ENCODE results near the gene SLC22A13. TPM values are rescaled to one million over a fixed set of nuclear protein-coding genes. Genes with fewer than 3 reads are reported as not detected.
"Not testable (repeated sequence)": the region's sequence is repeated elsewhere in the genome, so short reads cannot be mapped to it uniquely, and the experiment has no call there.

Gene SLC22A13
- polyA plus RNA-seq, 1 experiment = 0.15 TPM

GRCh38 chr3:38278841-38279240 lies 13.2 kb downstream of the SLC22A13 start:
- Histone ChIP-seq H3K27ac (ENCODE audit: low read depth, low read length) (no peak overlapping the region), H3K4me3 (ENCODE audit: low read depth, low read length) (no peak overlapping the region), H3K9me3 (ENCODE audit: control insufficient read depth, insufficient read depth, low read length) (no peaks in the 10 kb centered on the region), H3K27me3 (ENCODE audit: control insufficient read depth, insufficient read depth, low read length) (no peaks in the 10 kb centered on the region)
- no peak for DNase-seq (ENCODE audit: low read depth, low spot score)
- ChIA-PET POLR2A (no interaction called here), CTCF (interaction anchor here (0.6 to 1.3 kb wide), 4 partner anchors 9 to 200 kb away, joined by 3 to 10 read pairs (median 5); partner anchors contain the start of gene XYLB)
- TF ChIP-seq, protein P1, sequence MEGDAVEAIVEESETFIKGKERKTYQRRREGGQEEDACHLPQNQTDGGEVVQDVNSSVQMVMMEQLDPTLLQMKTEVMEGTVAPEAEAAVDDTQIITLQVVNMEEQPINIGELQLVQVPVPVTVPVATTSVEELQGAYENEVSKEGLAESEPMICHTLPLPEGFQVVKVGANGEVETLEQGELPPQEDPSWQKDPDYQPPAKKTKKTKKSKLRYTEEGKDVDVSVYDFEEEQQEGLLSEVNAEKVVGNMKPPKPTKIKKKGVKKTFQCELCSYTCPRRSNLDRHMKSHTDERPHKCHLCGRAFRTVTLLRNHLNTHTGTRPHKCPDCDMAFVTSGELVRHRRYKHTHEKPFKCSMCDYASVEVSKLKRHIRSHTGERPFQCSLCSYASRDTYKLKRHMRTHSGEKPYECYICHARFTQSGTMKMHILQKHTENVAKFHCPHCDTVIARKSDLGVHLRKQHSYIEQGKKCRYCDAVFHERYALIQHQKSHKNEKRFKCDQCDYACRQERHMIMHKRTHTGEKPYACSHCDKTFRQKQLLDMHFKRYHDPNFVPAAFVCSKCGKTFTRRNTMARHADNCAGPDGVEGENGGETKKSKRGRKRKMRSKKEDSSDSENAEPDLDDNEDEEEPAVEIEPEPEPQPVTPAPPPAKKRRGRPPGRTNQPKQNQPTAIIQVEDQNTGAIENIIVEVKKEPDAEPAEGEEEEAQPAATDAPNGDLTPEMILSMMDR (IDR thresholded peaks at IDR 0.05; ENCODE audit: low read depth, low read length) = no peak

DNA sequence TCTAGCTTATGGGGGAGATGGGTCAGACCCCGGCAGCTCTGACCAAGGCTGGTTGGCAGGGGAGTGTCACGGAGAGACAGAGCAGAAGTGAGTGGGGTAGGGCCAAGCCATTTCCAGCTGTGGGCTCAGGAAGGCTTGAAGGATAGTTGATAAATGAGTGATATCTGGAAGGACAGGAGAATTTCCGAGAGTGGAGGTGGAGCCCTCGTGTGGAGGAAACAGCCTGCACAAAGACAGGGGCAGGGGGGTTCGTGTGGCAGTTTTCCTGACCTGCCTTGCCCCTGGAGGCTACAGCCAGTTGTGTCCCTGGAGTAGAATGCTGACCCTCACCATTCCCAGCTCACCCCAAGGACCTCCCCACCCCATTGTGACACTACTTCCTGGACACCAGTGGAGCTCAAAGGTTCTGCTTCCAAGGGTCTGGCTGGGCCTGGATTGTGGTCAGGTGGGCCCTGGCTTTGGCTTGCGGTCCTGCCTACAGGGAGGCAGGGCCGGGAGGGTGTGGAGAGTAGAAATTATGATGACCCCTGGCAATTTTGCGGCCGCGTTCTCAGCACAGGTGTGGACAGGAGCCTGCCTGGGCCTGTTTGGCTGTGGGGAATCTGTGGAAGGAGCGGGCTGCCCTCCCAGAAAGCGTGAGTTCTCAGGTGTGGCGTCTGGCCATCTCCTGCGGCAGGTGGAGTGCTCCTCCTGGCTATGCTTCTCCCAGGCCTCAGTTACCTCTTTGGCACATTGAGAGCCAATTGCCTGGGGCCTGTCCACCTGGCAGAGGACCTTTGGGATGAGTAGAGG lies 16.5 kb downstream of the SLC22A13 start, which contains the start of gene SLC22A14:
SLC22A14 (plus strand) TSS at position 400 of the 792 bp plus-strand sequence. CDS start 23,733 bp downstream, outside the sequence.
- Histone ChIP-seq H3K4me3 (ENCODE audit: low read depth, low read length) (no peak within 1 kb of the TSS), H3K27ac (ENCODE audit: low read depth, low read length) (no peak within 1 kb of the TSS), H3K27me3 (ENCODE audit: control insufficient read depth, insufficient read depth, low read length) (no peaks in the 10 kb centered on the region), H3K9me3 (ENCODE audit: control insufficient read depth, insufficient read depth, low read length) (no peaks in the 10 kb centered on the region)
- DNase-seq (ENCODE audit: low read depth, low spot score) = no peak
- CTCF ChIA-PET = no interaction called here
- TF ChIP-seq, protein P1 (IDR thresholded peaks at IDR 0.05; ENCODE audit: low read depth, low read length) = peak; percentile 15; the same call in 1 of the 2 replicates
- POLR2A ChIA-PET = no interaction called here

GRCh38 chr3:38283810-38284755 lies 18.5 kb downstream of the SLC22A13 start:
- TF ChIP-seq, protein P1 (IDR thresholded peaks at IDR 0.05; ENCODE audit: low read depth, low read length) = no peak
- ChIA-PET POLR2A (no interaction called here), CTCF (interaction anchor here (2.0 kb wide), 1 partner anchor 14 kb away, joined by 5 read pairs; no protein-coding TSS in a partner anchor)
- Histone ChIP-seq H3K4me3 (ENCODE audit: low read depth, low read length) (no peak overlapping the region), H3K27me3 (ENCODE audit: control insufficient read depth, insufficient read depth, low read length) (no peaks in the 10 kb centered on the region), H3K9me3 (ENCODE audit: control insufficient read depth, insufficient read depth, low read length) (no peaks in the 10 kb centered on the region), H3K27ac (ENCODE audit: low read depth, low read length) (no peak overlapping the region)
- DNase-seq (ENCODE audit: low read depth, low spot score) = no peak

DNA sequence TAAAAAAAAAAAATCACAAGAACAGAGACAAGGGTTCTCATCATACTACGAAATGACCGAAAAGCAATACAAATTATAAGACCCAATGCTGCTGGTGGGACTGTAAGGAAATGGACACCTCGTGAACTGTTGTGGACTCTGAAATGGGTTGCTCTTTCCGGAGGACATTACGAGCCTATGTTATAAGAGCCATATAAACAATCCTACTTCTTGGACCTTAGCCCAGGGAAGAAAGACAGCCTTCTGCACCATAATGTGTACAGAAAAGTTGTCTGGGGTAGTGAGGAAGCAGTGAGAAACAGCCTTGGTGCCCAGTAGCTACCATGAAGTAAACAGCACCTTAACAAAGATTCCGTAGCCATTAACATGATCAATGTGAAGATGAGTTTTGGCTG lies 19.1 kb downstream of the SLC22A13 start:
- no peaks in the 10 kb centered on the region for H3K27me3 ChIP-seq (ENCODE audit: control insufficient read depth, insufficient read depth, low read length)
- no peak overlapping the region for H3K4me3 ChIP-seq (ENCODE audit: low read depth, low read length)
- TF ChIP-seq, protein P1 (IDR thresholded peaks at IDR 0.05; ENCODE audit: low read depth, low read length) = no peak
- DNase-seq (ENCODE audit: low read depth, low spot score) = no peak
- POLR2A ChIA-PET = no interaction called here
- CTCF ChIA-PET = interaction anchor here (2.0 kb wide), 1 partner anchor 14 kb away, joined by 5 read pairs; no protein-coding TSS in a partner anchor
- H3K27ac ChIP-seq (ENCODE audit: low read depth, low read length) = no peak overlapping the region
- no peaks in the 10 kb centered on the region for H3K9me3 ChIP-seq (ENCODE audit: control insufficient read depth, insufficient read depth, low read length)

- not testable (repeated sequence) for H3K27me3 ChIP-seq (ENCODE audit: control insufficient read depth, insufficient read depth, low read length)
- CTCF ChIA-PET = interaction anchor here (1.1 kb wide), 1 partner anchor 9 kb away, joined by 5 read pairs; no protein-coding TSS in a partner anchor
Observed at GRCh38 chr3:38289286-38290217, 23.9 kb downstream of the SLC22A13 start.

DNA sequence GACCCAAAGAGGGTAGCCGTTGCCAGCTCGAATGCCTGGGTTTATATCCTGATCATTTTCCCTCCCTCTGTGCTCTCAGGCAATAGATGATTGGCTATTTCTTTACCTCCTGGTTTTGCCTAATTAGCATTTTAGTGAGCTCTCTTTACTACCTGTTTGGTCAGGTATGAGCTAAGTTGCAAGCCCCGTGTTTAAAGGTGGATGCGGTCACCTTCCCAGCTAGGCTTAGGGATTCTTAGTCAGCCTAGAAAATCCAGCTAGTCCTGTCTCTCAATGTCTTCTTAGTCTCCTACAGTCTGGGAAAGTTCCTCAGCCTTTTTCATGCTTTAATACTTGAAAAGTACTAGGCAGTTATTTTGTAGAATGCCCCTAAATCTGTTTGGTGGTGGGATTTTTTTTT lies 31.4 kb downstream of the SLC22A13 start:
- POLR2A ChIA-PET; H3K9me3 ChIP-seq (ENCODE audit: control insufficient read depth, insufficient read depth, low read length); H3K27ac ChIP-seq (ENCODE audit: low read depth, low read length); DNase-seq (ENCODE audit: low read depth, low spot score); CTCF ChIA-PET; H3K27me3 ChIP-seq (ENCODE audit: control insufficient read depth, insufficient read depth, low read length); H3K4me3 ChIP-seq (ENCODE audit: low read depth, low read length): not testable (repeated sequence)

More at GRCh38 chr3:38289286-38290217, 23.9 kb downstream of the SLC22A13 start:
- H3K9me3 ChIP-seq (ENCODE audit: control insufficient read depth, insufficient read depth, low read length); DNase-seq (ENCODE audit: low read depth, low spot score); H3K4me3 ChIP-seq (ENCODE audit: low read depth, low read length); H3K27ac ChIP-seq (ENCODE audit: low read depth, low read length); POLR2A ChIA-PET: not testable (repeated sequence)
